Keratinocyte (primary cell): Measurements from ENCODE around the gene C13orf42. TPM values are rescaled to one million over a fixed set of nuclear protein-coding genes. Genes with fewer than 3 reads are reported as not detected.

Experiments used
- DNase-seq: peaks from one replicate; pipeline ENCODE4 v3.0.0-alpha.2; 2011; ENCODE audit warnings: low read depth, missing footprints, low spot score
- FAIRE-seq: peaks from 2 replicates; lab custom pipeline; 2011; peaks lifted over from hg19 to GRCh38; lab: Jason Lieb, UNC
- H2AFZ ChIP-seq: 2 replicates; pipeline ENCODE4 v1.6.0; 2012; ENCODE audit warnings: low read length, control low read depth, inconsistent platforms; ENCODE audit not compliant: control insufficient read depth
- H3K27ac ChIP-seq: 2 replicates; pipeline ENCODE4 v1.5.1; 2011; ENCODE audit warnings: low read length; ENCODE audit not compliant: control insufficient read depth, insufficient read depth
- H3K27me3 ChIP-seq: 3 replicates; pipeline ENCODE4 v1.6.0; 2011; ENCODE audit warnings: low read length; ENCODE audit not compliant: control insufficient read depth, insufficient read depth; ENCODE audit errors: extremely low read depth
- H3K36me3 ChIP-seq, 2 experiments: 2 replicates in 1 of 2; 3 replicates in 1 of 2; pipeline ENCODE4 v1.5.1; 2011; ENCODE audit warnings: low read length in 2 of 2, mild to moderate bottlenecking in 1 of 2; ENCODE audit not compliant: control insufficient read depth in 2 of 2, insufficient read depth in 2 of 2; ENCODE audit errors: extremely low read depth in 1 of 2
- H3K4me1 ChIP-seq: 3 replicates; pipeline ENCODE4 v1.5.1; 2011; ENCODE audit warnings: low read length; ENCODE audit not compliant: control insufficient read depth, insufficient read depth; ENCODE audit errors: extremely low read depth
- H3K4me2 ChIP-seq: 3 replicates; pipeline ENCODE4 v1.6.0; 2011; ENCODE audit warnings: low read depth, low read length; ENCODE audit not compliant: control insufficient read depth, insufficient read depth; ENCODE audit errors: extremely low read depth
- H3K4me3 ChIP-seq, 3 experiments: fragments of 200-600 bp in 1 of 3; sonication (generic) in 1 of 3; 2 replicates in 2 of 3; 3 replicates in 1 of 3; pipeline ENCODE4 v1.5.1; 2011 to 2016; ENCODE audit warnings: low read length in 3 of 3, mild to moderate bottlenecking in 3 of 3, control low read depth in 2 of 3, inconsistent platforms in 1 of 3, low read depth in 1 of 3, mixed read lengths in 1 of 3, mixed run types in 1 of 3, moderate library complexity in 1 of 3; ENCODE audit not compliant: control insufficient read depth in 2 of 3, insufficient read depth in 2 of 3; ENCODE audit errors: extremely low read depth in 1 of 3
- H3K79me2 ChIP-seq: 2 replicates; pipeline ENCODE4 v1.6.0; 2012; ENCODE audit warnings: low read length; ENCODE audit not compliant: control insufficient read depth, insufficient read depth
- H3K9ac ChIP-seq: 3 replicates; pipeline ENCODE4 v1.6.0; 2011; ENCODE audit warnings: low read length; ENCODE audit not compliant: control insufficient read depth, insufficient read depth; ENCODE audit errors: extremely low read depth
- H3K9me1 ChIP-seq: 3 replicates; pipeline ENCODE4 v1.6.0; 2011; ENCODE audit warnings: low read length; ENCODE audit not compliant: control insufficient read depth, insufficient read depth; ENCODE audit errors: extremely low read depth
- H3K9me3 ChIP-seq: 2 replicates; pipeline ENCODE4 v1.5.1; 2012; ENCODE audit warnings: low read depth, low read length; ENCODE audit not compliant: control insufficient read depth
- H4K20me1 ChIP-seq: 3 replicates; pipeline ENCODE4 v1.6.0; 2011; ENCODE audit warnings: low read length; ENCODE audit not compliant: control insufficient read depth, insufficient read depth; ENCODE audit errors: extremely low read depth
- EZH2 ChIP-seq: IDR thresholded peaks from one replicate; pipeline ENCODE4 v1.6.1; 2012; ENCODE audit warnings: inconsistent platforms, mild to moderate bottlenecking, low read length, moderate library complexity
- dilution Hi-C: fragments of 300-500 bp; cut with MboI; formaldehyde crosslinking; loops from one replicate; pipeline ENCODE4 v1.7.0; 2020; ENCODE audit warnings: low sequenced_read_pairs; ENCODE audit not compliant: extremely low pct_ligation_motif_present
- polyA plus RNA-seq, 5 experiments: library from polyadenylated mRNA; depleted of rRNA in 3 of 5; stranded (reverse) in 3 of 5; stranded (forward) in 1 of 5; unstranded in 1 of 5; fragments of >200 nt; gene quantifications; 1 replicate in 1 of 5; 2 replicates in 3 of 5; 3 replicates in 1 of 5; pipeline versions ENCODE4 v1.2.1 to v1.2.3, GENCODE V29; 2011 to 2012; ENCODE audit warnings: missing spikeins in 2 of 5, low read depth in 1 of 5, low replicate concordance in 1 of 5
- TF ChIP-seq, protein P1 (sequence below), 3 experiments: IDR thresholded peaks in 1 of 3; conservative IDR thresholded peaks in 1 of 3; optimal IDR thresholded peaks in 1 of 3; 2 replicates in 2 of 3; 3 replicates in 1 of 3; pipeline versions ENCODE3 to v1.5.1; 2011; ENCODE audit warnings: low read length in 3 of 3, mild to moderate bottlenecking in 3 of 3, moderate library complexity in 2 of 3, control low read depth in 1 of 3, inconsistent platforms in 1 of 3; ENCODE audit not compliant: insufficient read depth in 2 of 3; ENCODE audit errors: extremely low read depth in 1 of 3

The C13orf42 gene
- polyA plus RNA-seq, 1 donor (not counting 4 experiments of a cell fraction or from before 2014, with no cell fraction given), result not detected

DNA sequence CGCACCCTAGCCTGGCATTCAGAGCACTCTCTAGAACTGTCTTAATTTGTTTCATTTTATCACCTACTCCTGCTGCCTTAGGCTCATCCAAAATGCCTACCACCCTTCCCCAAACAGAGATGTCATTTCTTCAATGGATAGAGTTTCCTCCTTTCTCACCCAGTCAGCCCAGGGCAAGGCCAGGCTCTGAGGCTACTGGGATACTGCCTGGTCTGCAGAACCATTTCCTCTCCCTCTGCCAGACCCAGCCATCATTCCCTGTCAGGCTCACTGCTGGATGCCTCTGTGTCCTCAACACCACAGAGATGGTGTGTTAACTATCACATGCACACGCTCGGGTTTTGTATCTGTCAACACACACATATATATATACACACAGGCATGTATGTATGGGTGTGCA, 47.2 kb downstream of the C13orf42 start:
- no peak overlapping the region for H3K27ac ChIP-seq
- no peaks in the 10 kb centered on the region for H3K9me1 ChIP-seq
- TF ChIP-seq, protein P1, sequence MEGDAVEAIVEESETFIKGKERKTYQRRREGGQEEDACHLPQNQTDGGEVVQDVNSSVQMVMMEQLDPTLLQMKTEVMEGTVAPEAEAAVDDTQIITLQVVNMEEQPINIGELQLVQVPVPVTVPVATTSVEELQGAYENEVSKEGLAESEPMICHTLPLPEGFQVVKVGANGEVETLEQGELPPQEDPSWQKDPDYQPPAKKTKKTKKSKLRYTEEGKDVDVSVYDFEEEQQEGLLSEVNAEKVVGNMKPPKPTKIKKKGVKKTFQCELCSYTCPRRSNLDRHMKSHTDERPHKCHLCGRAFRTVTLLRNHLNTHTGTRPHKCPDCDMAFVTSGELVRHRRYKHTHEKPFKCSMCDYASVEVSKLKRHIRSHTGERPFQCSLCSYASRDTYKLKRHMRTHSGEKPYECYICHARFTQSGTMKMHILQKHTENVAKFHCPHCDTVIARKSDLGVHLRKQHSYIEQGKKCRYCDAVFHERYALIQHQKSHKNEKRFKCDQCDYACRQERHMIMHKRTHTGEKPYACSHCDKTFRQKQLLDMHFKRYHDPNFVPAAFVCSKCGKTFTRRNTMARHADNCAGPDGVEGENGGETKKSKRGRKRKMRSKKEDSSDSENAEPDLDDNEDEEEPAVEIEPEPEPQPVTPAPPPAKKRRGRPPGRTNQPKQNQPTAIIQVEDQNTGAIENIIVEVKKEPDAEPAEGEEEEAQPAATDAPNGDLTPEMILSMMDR (optimal IDR thresholded peaks at IDR 0.05 in 1 of 3, IDR thresholded peaks at IDR 0.05 in 1 of 3, conservative IDR thresholded peaks at IDR 0.05 in 1 of 3; ENCODE audit: extremely low read depth in 1 of 3, insufficient read depth in 2 of 3, low read length in 3 of 3), result no peak
- no peak for TF ChIP-seq EZH2
- H3K4me1 ChIP-seq, result no peaks in the 10 kb centered on the region
- H3K9me3 ChIP-seq, result no peaks in the 10 kb centered on the region
- dilution Hi-C loops, result no loop called here
- peaks cover 35% of the 10 kb centered on the region for H3K27me3 ChIP-seq
- no peak overlapping the region for H3K9ac ChIP-seq
- no peak for DNase-seq
- H3K4me3 ChIP-seq, result no peak overlapping the region
- H3K4me2 ChIP-seq, result no peak overlapping the region
- H3K79me2 ChIP-seq, result no peaks in the 10 kb centered on the region
- H3K36me3 ChIP-seq, result no peaks in the 10 kb centered on the region
- no peak overlapping the region for H2AFZ ChIP-seq
- no peaks in the 10 kb centered on the region for H4K20me1 ChIP-seq
- no peak for FAIRE-seq

DNA sequence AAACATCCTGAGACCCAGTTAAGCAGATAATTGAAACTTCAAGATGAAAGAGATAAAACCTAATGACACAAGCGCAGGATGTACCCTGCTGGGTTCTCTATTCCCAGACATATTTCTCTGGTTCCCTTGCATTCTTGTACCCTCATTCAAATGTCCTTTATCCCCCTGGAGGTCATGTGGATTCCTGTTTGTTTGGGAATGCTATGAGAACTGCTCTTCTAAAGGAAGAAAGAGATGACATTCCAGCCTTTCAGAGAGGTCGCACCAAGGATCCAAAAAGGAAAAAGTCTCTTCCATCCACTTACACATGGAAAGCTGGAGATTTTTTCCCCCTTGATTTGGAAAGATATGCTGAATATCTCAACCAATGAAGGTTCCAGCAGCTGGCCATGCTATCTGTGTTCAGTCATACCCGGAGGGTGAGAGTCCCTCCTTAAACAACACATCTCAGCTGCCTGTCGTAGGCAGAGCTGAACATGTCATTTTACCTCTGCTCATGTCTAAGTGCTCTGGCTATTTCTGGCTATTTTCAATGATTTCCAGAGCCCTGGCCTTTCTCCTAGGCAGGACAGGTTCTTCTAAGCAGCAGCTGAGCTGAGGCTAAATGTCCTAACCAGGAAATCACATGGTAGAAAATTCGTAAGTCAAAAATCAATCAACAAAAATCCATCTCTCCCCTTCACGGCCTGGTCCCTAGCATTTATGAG, 52.5 kb downstream of the C13orf42 start:
- H4K20me1 ChIP-seq, result no peaks in the 10 kb centered on the region
- no peak for FAIRE-seq
- dilution Hi-C loops, result no loop called here
- H3K27me3 ChIP-seq, result peaks cover 8% of the 10 kb centered on the region
- no peaks in the 10 kb centered on the region for H3K4me1 ChIP-seq
- TF ChIP-seq, protein P1 (optimal IDR thresholded peaks at IDR 0.05 in 1 of 3, IDR thresholded peaks at IDR 0.05 in 1 of 3, conservative IDR thresholded peaks at IDR 0.05 in 1 of 3; ENCODE audit: extremely low read depth in 1 of 3, insufficient read depth in 2 of 3, low read length in 3 of 3), result no peak
- no peak for TF ChIP-seq EZH2
- H3K4me2 ChIP-seq, result no peak overlapping the region
- no peak overlapping the region for H3K9ac ChIP-seq
- no peak for DNase-seq
- no peak overlapping the region for H3K27ac ChIP-seq
- H3K79me2 ChIP-seq, result no peaks in the 10 kb centered on the region
- H3K4me3 ChIP-seq, result no peak overlapping the region
- no peaks in the 10 kb centered on the region for H3K9me3 ChIP-seq
- H2AFZ ChIP-seq, result no peak overlapping the region
- no peaks in the 10 kb centered on the region for H3K36me3 ChIP-seq
- no peaks in the 10 kb centered on the region for H3K9me1 ChIP-seq
